ENCODE results near the gene PRKCH.

Gene PRKCH

DNA sequence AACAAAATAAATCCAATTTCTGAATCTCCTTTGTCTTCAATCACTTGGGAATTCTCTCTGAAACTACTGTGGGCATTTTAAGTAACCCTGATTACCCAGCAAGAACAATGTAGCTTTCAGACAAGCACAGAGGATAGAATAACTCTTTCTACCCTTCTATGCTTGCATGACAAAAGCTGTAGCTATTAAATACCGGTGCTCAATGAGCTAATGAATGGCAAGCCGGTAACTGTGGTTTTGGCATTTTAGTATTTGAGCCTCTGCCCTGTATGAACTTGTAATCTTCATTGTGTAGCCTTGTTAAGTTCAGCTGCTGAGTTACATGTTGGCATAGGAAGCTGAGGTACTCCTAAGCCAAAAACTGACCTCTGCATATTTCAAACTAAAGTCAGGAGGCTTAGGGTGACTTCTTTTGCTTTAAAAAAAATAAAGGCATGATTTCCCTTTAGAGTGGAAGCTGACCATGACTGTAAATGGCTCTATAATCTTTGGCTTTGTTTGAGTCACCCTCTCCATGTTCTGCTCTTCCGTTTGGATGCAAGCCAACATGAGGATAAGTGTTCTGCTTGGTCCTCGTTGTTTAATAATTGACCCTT is 202.9 kb downstream of the PRKCH start:
- TF ChIP-seq REST (IDR thresholded peaks at IDR 0.05; ENCODE audit: insufficient read depth in 1 of 2, low read depth in 2 of 2, low read length in 2 of 2), result no peak
- no peak for TF ChIP-seq TAF1 (IDR thresholded peaks at IDR 0.05; ENCODE audit: borderline replicate concordance, insufficient read depth, low read length)
- TF ChIP-seq SIN3A (IDR thresholded peaks at IDR 0.05; ENCODE audit: borderline replicate concordance, insufficient read depth, low read length), result no peak
- no peak for TF ChIP-seq FOXP2 (optimal IDR thresholded peaks at IDR 0.05; ENCODE audit: borderline replicate concordance, extremely low read depth, extremely low read length, insufficient read depth)
- no peak for TF ChIP-seq POLR2AphosphoS5 (IDR thresholded peaks at IDR 0.05; ENCODE audit: low read depth, low read length)

- TF ChIP-seq TAF1 (IDR thresholded peaks at IDR 0.05; ENCODE audit: borderline replicate concordance, insufficient read depth, low read length) (no peak), SIN3A (IDR thresholded peaks at IDR 0.05; ENCODE audit: borderline replicate concordance, insufficient read depth, low read length) (no peak), REST (IDR thresholded peaks at IDR 0.05; ENCODE audit: insufficient read depth in 1 of 2, low read depth in 2 of 2, low read length in 2 of 2) (no peak), FOXP2 (optimal IDR thresholded peaks at IDR 0.05; ENCODE audit: borderline replicate concordance, extremely low read depth, extremely low read length, insufficient read depth) (no peak), POLR2AphosphoS5 (IDR thresholded peaks at IDR 0.05; ENCODE audit: low read depth, low read length) (no peak)
These were observed 203.5 kb downstream of the PRKCH start for GRCh38 chr14:61524936-61525292.

GRCh38 chr14:61525293-61526011 is 204.1 kb downstream of the PRKCH start:
- TF ChIP-seq SIN3A (IDR thresholded peaks at IDR 0.05; ENCODE audit: borderline replicate concordance, insufficient read depth, low read length) (no peak), REST (IDR thresholded peaks at IDR 0.05; ENCODE audit: insufficient read depth in 1 of 2, low read depth in 2 of 2, low read length in 2 of 2) (no peak), POLR2AphosphoS5 (IDR thresholded peaks at IDR 0.05; ENCODE audit: low read depth, low read length) (no peak), TAF1 (IDR thresholded peaks at IDR 0.05; ENCODE audit: borderline replicate concordance, insufficient read depth, low read length) (no peak), FOXP2 (optimal IDR thresholded peaks at IDR 0.05; ENCODE audit: borderline replicate concordance, extremely low read depth, extremely low read length, insufficient read depth) (no peak)

DNA sequence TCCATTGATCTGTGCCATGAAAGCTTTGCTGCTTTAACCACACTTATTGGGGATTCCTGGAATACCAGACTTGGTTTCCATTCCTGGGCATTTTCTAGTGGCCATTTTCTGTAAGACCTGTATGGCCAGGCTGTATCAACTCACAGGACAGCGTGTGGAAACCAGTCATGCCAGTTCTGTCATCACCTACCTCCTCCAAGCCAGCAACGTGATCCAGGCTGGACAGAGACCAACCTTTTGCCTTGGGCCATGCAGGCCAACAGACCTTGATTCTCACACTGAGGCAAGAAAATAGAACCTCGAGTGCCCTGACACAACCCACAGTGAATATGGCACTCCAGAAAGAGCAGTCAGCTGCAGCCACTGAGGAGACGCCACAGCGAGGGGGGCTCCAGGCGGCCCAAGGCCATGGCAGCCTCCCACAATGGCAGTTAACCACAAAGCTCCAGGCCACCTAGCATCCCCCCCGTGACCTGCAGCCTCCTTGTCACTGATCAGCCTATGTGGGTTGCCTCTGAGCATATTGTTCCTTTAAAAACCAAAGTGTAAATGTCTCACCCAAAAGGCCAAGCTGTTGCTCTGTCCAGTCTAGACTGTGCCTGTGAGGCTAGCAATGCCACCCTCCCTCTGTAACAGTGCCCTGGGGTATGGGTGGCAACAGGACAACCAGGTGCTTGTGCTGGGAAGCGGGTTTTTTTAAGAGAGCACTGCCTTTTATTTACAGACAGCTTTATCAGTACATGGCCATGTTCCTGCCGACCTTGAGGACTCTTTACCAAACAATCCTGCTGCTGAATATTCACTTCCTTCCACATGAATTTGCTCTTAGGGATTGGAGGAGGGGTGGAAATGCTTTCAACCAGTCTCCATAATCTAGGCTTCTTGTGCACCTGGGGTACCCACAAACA is 205.3 kb downstream of the PRKCH start:
- TF ChIP-seq SIN3A (IDR thresholded peaks at IDR 0.05; ENCODE audit: borderline replicate concordance, insufficient read depth, low read length), result no peak
- no peak for TF ChIP-seq POLR2AphosphoS5 (IDR thresholded peaks at IDR 0.05; ENCODE audit: low read depth, low read length)
- no peak for TF ChIP-seq FOXP2 (optimal IDR thresholded peaks at IDR 0.05; ENCODE audit: borderline replicate concordance, extremely low read depth, extremely low read length, insufficient read depth)
- TF ChIP-seq TAF1 (IDR thresholded peaks at IDR 0.05; ENCODE audit: borderline replicate concordance, insufficient read depth, low read length), result no peak
- no peak for TF ChIP-seq REST (IDR thresholded peaks at IDR 0.05; ENCODE audit: insufficient read depth in 1 of 2, low read depth in 2 of 2, low read length in 2 of 2)
